Spleen (tissue), 11 donors: Measurements from ENCODE around the gene STIM1. TPM values are rescaled to one million over a fixed set of nuclear protein-coding genes. Genes with fewer than 3 reads are reported as not detected.
A peak's percentile ranks its signal among the peaks of the same experiment; 100 is the strongest.
"Not testable (repeated sequence)": the region's sequence is repeated elsewhere in the genome, so short reads cannot be mapped to it uniquely, and the experiment has no call there.

Experiments used
- DNase-seq: peaks from one replicate; pipeline ENCODE4 v3.0.0-alpha.2; 2020
- H3K27ac ChIP-seq, 8 donors: fragments of 200-600 bp; sonication (generic) in 7 of 8; 1 replicate in 4 of 8; 2 replicates in 4 of 8; pipeline versions ENCODE4 v1.5.0 to v1.8.0; 2016 to 2021; ENCODE audit warnings: inconsistent platforms in 4 of 8, mild to moderate bottlenecking in 4 of 8, moderate library complexity in 1 of 8
- H3K27me3 ChIP-seq, 7 donors: fragments of 200-600 bp; sonication (generic) in 6 of 7; replicated peaks in 1 of 7; 1 replicate in 4 of 7; 2 replicates in 3 of 7; pipeline versions ENCODE4 v1.5.0 to v1.8.0; 2016 to 2021; ENCODE audit warnings: inconsistent platforms in 3 of 7, mild to moderate bottlenecking in 1 of 7
- H3K36me3 ChIP-seq, 6 donors: fragments of 200-600 bp; sonication (generic) in 5 of 6; 1 replicate in 4 of 6; 2 replicates in 2 of 6; pipeline versions ENCODE4 v1.5.0 to v1.8.0; 2016 to 2021; ENCODE audit warnings: inconsistent platforms in 2 of 6
- H3K4me1 ChIP-seq, 6 donors: fragments of 200-600 bp; sonication (generic) in 5 of 6; 1 replicate in 3 of 6; 2 replicates in 3 of 6; pipeline versions ENCODE4 v1.5.0 to v1.8.0; 2016 to 2021; ENCODE audit warnings: inconsistent platforms in 3 of 6
- H3K4me3 ChIP-seq, 8 donors: fragments of 200-600 bp; sonication (generic) in 7 of 8; 1 replicate in 4 of 8; 2 replicates in 4 of 8; pipeline versions ENCODE4 v1.5.0 to v1.8.0; 2016 to 2021; ENCODE audit warnings: inconsistent platforms in 4 of 8, mild to moderate bottlenecking in 4 of 8, moderate library complexity in 2 of 8
- H3K9me3 ChIP-seq, 8 donors: fragments of 200-600 bp; sonication (generic) in 7 of 8; 1 replicate in 4 of 8; 2 replicates in 4 of 8; pipeline versions ENCODE4 v1.5.0 to v1.8.0; 2016 to 2021; ENCODE audit warnings: inconsistent platforms in 4 of 8
- CTCF ChIP-seq, 11 experiments: fragments of 200-600 bp in 7 of 11; fragments of 450-650 bp in 4 of 11; sonication (generic) in 4 of 11; IDR thresholded peaks in 8 of 11; conservative IDR thresholded peaks in 3 of 11; 1 replicate in 7 of 11; 2 replicates in 4 of 11; pipeline versions ENCODE4 v1.4.0 to v1.8.0; 2016 to 2021; ENCODE audit warnings: antibody characterized with exemption in 11 of 11, inconsistent platforms in 4 of 11, mild to moderate bottlenecking in 1 of 11
- POLR2A ChIP-seq, 3 donors: fragments of 450-650 bp; IDR thresholded peaks; one replicate each; pipeline ENCODE4 v1.5.1; 2017; ENCODE audit warnings: antibody characterized with exemption in 3 of 3, mild to moderate bottlenecking in 1 of 3
- POLR2AphosphoS5 ChIP-seq, 3 donors: sonication (generic); formaldehyde crosslinking; IDR thresholded peaks; one replicate each; pipeline ENCODE4 v1.5.1; 2017; ENCODE audit warnings: antibody characterized with exemption in 3 of 3
- WGBS, 5 donors: extraction: QIAGEN DNeasy Blood & Tissue Kit in 3 of 5; methylation state at CpG; one replicate each; pipeline versions ENCODE4 v1.1.5 to v1.1.7; 2013 to 2018; 5-methylcytosine and 5-hydroxymethylcytosine counted together
- intact Hi-C: fragments of 100-400 bp; cut with DNase I; formaldehyde crosslinking; loops from one replicate; pipeline ENCODE4 v1.15.0; 2023; ENCODE audit warnings: low total_unique reads
- polyA plus RNA-seq, 3 donors: library from polyadenylated mRNA; stranded (reverse); fragments of 200-250 nt; gene quantifications; one replicate each; pipeline ENCODE4 v1.2.1, GENCODE V29; 2013
- total RNA-seq, 7 donors: library from RNA; depleted of rRNA in 3 of 7; stranded (reverse); fragments of >200 nt in 3 of 7; fragmentation: NEBNext Ultra II Directional in 4 of 7; extraction: Animal tissue kit (Norgen Biotek cat#: 25700) in 4 of 7; gene quantifications; one replicate each; pipeline versions ENCODE4 v1.1.0 to v1.2.1, GENCODE V29; 2016 to 2021
- donor health status: healthy with polysubstance abuse.
- donor health status: DM: no; HTN: no; CAD: no; lungs with moderate emphysema.
- donor health status: DM: no; HTN: no; CAD: no.
- donor health status: Bipolar disorder and iron deficiency.
- donor health status: healthy.
- donor health status: DM: no; HTN: no; CAD: no.
- donor health status: DM: yes; HTN: yes; CAD: no.

Gene STIM1
- total and polyA plus RNA-seq, 10 donors: 13.0 to 85.2 (median 58.0) TPM

GRCh38 chr11:4048340-4048739 is 192.9 kb downstream of the STIM1 start:
- intact Hi-C loops: no loop called here
- peaks cover 0 to 39% (median 5%) of the 10 kb centered on the region in 6 donors for H3K4me1 ChIP-seq
- H3K27me3 ChIP-seq: no peaks in the 10 kb centered on the region
- peaks cover 0 to 28% (median 0%) of the 10 kb centered on the region in 6 donors for H3K36me3 ChIP-seq
- H3K4me3 ChIP-seq: no peak overlapping the region
- H3K9me3 ChIP-seq: no peaks in the 10 kb centered on the region
- DNase-seq: no peak
- TF ChIP-seq CTCF (IDR thresholded peaks at IDR 0.05 in 8 of 11, conservative IDR thresholded peaks at IDR 0.05 in 3 of 11) (no peak), POLR2A (IDR thresholded peaks at IDR 0.05) (no peak), POLR2AphosphoS5 (IDR thresholded peaks at IDR 0.05) (no peak)
- peak overlapping the region in 2 of 8 donors; percentile 50 for H3K27ac ChIP-seq

GRCh38 chr11:4049006-4049405 is 193.5 kb downstream of the STIM1 start:
- H3K4me1 ChIP-seq: peaks cover 0 to 36% (median 4%) of the 10 kb centered on the region in 6 donors
- H3K9me3 ChIP-seq: no peaks in the 10 kb centered on the region
- intact Hi-C loops: no loop called here
- DNase-seq: no peak
- H3K27ac ChIP-seq: peak overlapping the region in 2 of 8 donors; percentile 50
- H3K36me3 ChIP-seq: peaks cover 0 to 28% (median 0%) of the 10 kb centered on the region in 6 donors
- H3K4me3 ChIP-seq: no peak overlapping the region
- TF ChIP-seq POLR2AphosphoS5 (IDR thresholded peaks at IDR 0.05) (no peak), CTCF (IDR thresholded peaks at IDR 0.05 in 8 of 11, conservative IDR thresholded peaks at IDR 0.05 in 3 of 11) (no peak), POLR2A (IDR thresholded peaks at IDR 0.05) (no peak)
- H3K27me3 ChIP-seq: no peaks in the 10 kb centered on the region
- 46 to 88% (median 62%) methylated on average over 4 of the region's 4 CpGs for WGBS, 5 donors

- H3K9me3 ChIP-seq: no peaks in the 10 kb centered on the region
- no peaks in the 10 kb centered on the region for H3K27me3 ChIP-seq
- peaks cover 0 to 25% (median 0%) of the 10 kb centered on the region in 6 donors for H3K4me1 ChIP-seq
- no peak for DNase-seq
- H3K4me3 ChIP-seq: no peak overlapping the region
- peaks cover 0 to 28% (median 0%) of the 10 kb centered on the region in 6 donors for H3K36me3 ChIP-seq
- TF ChIP-seq POLR2A (IDR thresholded peaks at IDR 0.05) (no peak), POLR2AphosphoS5 (IDR thresholded peaks at IDR 0.05) (no peak), CTCF (IDR thresholded peaks at IDR 0.05 in 8 of 11, conservative IDR thresholded peaks at IDR 0.05 in 3 of 11) (no peak)
- WGBS, 5 donors: 50 to 87% (median 67%) methylated on average over 1 of the region's 1 CpG
- intact Hi-C loops: no loop called here
- H3K27ac ChIP-seq: no peak overlapping the region
Measured at GRCh38 chr11:4050138-4050537, 194.7 kb downstream of the STIM1 start.

- DNase-seq, H3K9me3 ChIP-seq, H3K27me3 ChIP-seq, H3K27ac ChIP-seq, H3K4me3 ChIP-seq, intact Hi-C loops: not testable (repeated sequence)
- peaks cover 5 to 36% (median 9%) of the 10 kb centered on the region in 6 donors for H3K4me1 ChIP-seq
- WGBS, 5 donors: 82 to 98% (median 98%) methylated on average over 4 of the region's 4 CpGs
- H3K36me3 ChIP-seq: peaks cover 0 to 47% (median 4%) of the 10 kb centered on the region in 6 donors
Measured at GRCh38 chr11:4053200-4053599, 197.7 kb downstream of the STIM1 start.

GRCh38 chr11:4054643-4055042 is 199.2 kb downstream of the STIM1 start:
- peaks cover 0 to 50% (median 7%) of the 10 kb centered on the region in 6 donors for H3K36me3 ChIP-seq
- H3K9me3 ChIP-seq: no peaks in the 10 kb centered on the region
- no peak for DNase-seq
- TF ChIP-seq POLR2A (IDR thresholded peaks at IDR 0.05) (no peak), CTCF (IDR thresholded peaks at IDR 0.05 in 8 of 11, conservative IDR thresholded peaks at IDR 0.05 in 3 of 11) (no peak), POLR2AphosphoS5 (IDR thresholded peaks at IDR 0.05) (no peak)
- WGBS, 5 donors: 49 to 73% (median 68%) methylated on average over 1 of the region's 1 CpG
- no peak overlapping the region for H3K27ac ChIP-seq
- peaks cover 11 to 42% (median 20%) of the 10 kb centered on the region in 6 donors for H3K4me1 ChIP-seq
- intact Hi-C loops: no loop called here
- H3K4me3 ChIP-seq: no peak overlapping the region
- no peaks in the 10 kb centered on the region for H3K27me3 ChIP-seq
